HG03442 (cell line): Measurements from ENCODE around the gene SPANXA1.
"Not testable (repeated sequence)": the region's sequence is repeated elsewhere in the genome, so short reads cannot be mapped to it uniquely, and the experiment has no call there.

Source experiments
- ATAC-seq: cut with Tn5 transposase; IDR thresholded peaks from one replicate; pipeline ENCODE4 v1.9.1; 2021; ENCODE audit warnings: mild to moderate bottlenecking, moderate library complexity; ENCODE audit not compliant: unreplicated experiment

SPANXA1 gene

DNA sequence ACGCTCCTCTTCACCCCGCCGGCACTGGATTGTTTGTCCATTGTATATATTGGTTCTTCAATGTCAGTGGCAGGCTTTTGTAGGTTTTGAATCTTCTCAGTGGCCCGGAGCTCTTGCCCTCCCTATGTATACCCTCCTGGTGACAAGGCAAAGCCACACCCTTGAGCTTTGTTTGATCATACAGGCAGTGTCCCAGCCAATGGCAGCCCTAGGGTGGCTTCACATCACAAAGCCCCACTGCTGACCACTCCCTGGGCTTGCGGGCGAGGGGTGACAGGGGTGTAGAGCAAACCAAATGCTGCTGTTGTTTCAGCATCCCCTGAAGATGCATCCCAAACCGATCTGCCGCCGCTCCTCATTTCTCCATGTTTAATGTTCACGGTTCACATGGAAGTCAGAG, at the start of gene SPANXA1:
Gene SPANXA1 (minus strand): TSS at position 101 of the 400 bp plus-strand sequence. CDS start 60 bp downstream, at position 41.
- not testable (repeated sequence) for ATAC-seq

GRCh38 chrX:141632124-141632523, 47.6 kb upstream of the SPANXA1 start:
- ATAC-seq, result no peak

DNA sequence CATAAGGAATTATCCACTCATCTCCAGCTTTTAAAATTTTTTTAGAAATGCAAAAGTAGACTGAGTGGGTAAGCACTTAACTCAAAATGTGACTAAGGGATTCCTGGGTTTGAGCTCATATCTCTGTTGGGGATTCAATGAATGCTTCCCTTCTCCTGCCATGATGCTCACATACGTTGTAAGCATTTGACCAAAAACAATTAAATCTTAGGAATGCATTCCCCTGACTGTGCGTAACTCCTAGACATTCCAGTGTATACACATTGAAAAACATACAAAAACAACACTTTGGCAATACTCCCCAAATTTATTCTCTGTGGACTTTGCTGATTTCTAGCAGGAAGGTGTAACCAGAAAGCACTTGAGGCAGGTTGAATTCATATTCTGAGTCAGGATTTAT, 34.8 kb upstream of the SPANXA1 start:
- no peak for ATAC-seq

GRCh38 chrX:141609111-141609510, 24.6 kb upstream of the SPANXA1 start:
- no peak for ATAC-seq

GRCh38 chrX:141589408-141589807, 4.9 kb upstream of the SPANXA1 start, which contains the start of gene SPANXA2:
TSS of gene SPANXA2 (plus strand) at chrX:141589708. CDS start at chrX:141589768, 60 bp downstream.
- not testable (repeated sequence) for ATAC-seq

DNA sequence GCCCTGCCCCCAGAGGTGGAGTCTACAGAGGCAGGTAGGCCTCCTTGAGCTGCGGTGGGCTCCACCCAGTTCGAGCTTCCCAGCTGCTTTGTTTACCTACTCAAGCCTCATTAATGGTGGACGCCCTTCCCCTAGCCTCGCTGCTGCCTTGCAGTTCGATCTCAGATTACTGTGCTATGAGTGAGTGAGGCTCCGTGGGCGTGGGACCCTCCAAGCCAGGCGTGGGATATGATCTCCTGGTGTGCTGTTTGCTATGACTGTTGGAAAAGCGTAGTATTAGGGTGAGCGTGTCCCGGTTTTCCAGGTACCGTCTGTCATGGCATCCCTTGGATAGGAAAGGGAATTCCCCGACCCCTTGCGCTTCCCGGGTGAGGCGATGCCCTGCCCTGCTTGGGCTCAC, 42.0 kb downstream of the SPANXA1 start:
- not testable (repeated sequence) for ATAC-seq
